SK-N-SH (cell line): ENCODE measurements around the gene RNF11. TPM values are rescaled to one million over a fixed set of nuclear protein-coding genes. Genes with fewer than 3 reads are reported as not detected.

ENCODE experiments used
- CTCF ChIA-PET: fragments of 300-600, 350-600 bp; formaldehyde crosslinking; extraction: SDS; loops from one replicate; lab custom pipeline; 2021; lab: Yijun Ruan, JAX
- POLR2A ChIA-PET: fragments of 350-600 bp; sonication (Branson Sonifier 250); formaldehyde crosslinking; extraction: SDS; loops from one replicate; lab custom pipeline; 2020; ENCODE audit warnings: antibody characterized with exemption, inconsistent platforms; lab: Yijun Ruan, JAX
- DNase-seq: peaks from one replicate; pipeline ENCODE4 v3.0.0; 2012
- H2AFZ ChIP-seq: fragments of 200-600 bp; sonication (generic); 2 replicates; pipeline ENCODE4 v1.8.1; 2016; ENCODE audit warnings: antibody characterized with exemption, mild to moderate bottlenecking, low read depth
- H3F3A ChIP-seq: fragments of 200-600 bp; sonication (generic); replicated peaks from 2 replicates; pipeline ENCODE3; 2016; ENCODE audit warnings: antibody characterized with exemption, mild to moderate bottlenecking; ENCODE audit not compliant: insufficient read depth
- H3K27ac ChIP-seq, 2 experiments: fragments of 200-500 bp in 1 of 2; fragments of 200-600 bp in 1 of 2; sonication (Bioruptor generic) in 1 of 2; sonication (generic), shearing (Covaris generic) in 1 of 2; 2 replicates each; pipeline versions ENCODE4 v1.5.1 to v1.6.1; 2014 to 2016; ENCODE audit warnings: low read depth in 2 of 2, inconsistent platforms in 1 of 2, low read length in 1 of 2, mild to moderate bottlenecking in 1 of 2, mixed read lengths in 1 of 2
- H3K27me3 ChIP-seq: fragments of 200-600 bp; sonication (generic), shearing (Covaris generic); 2 replicates; pipeline ENCODE4 v1.6.1; 2016; ENCODE audit warnings: mixed run types; ENCODE audit not compliant: insufficient read depth
- H3K36me3 ChIP-seq, 2 experiments: fragments of 200-500 bp in 1 of 2; fragments of 200-600 bp in 1 of 2; sonication (Bioruptor generic) in 1 of 2; sonication (generic) in 1 of 2; replicated peaks in 1 of 2; 2 replicates each; pipeline versions ENCODE3 to v1.5.1; 2014 to 2016; ENCODE audit warnings: low read length in 1 of 2, mild to moderate bottlenecking in 1 of 2; ENCODE audit not compliant: insufficient read depth in 2 of 2, control insufficient read depth in 1 of 2
- H3K4me1 ChIP-seq, 2 experiments: fragments of 200-500 bp in 1 of 2; fragments of 200-600 bp in 1 of 2; sonication (Bioruptor generic) in 1 of 2; sonication (generic), shearing (Covaris generic) in 1 of 2; 2 replicates each; pipeline versions ENCODE4 v1.5.1 to v1.6.1; 2014 to 2016; ENCODE audit warnings: low read depth in 1 of 2, low read length in 1 of 2, mixed run types in 1 of 2; ENCODE audit not compliant: insufficient read depth in 2 of 2, control insufficient read depth in 1 of 2
- H3K4me2 ChIP-seq: fragments of 200-600 bp; sonication (generic), shearing (Covaris generic); 2 replicates; pipeline ENCODE4 v1.6.1; 2017; ENCODE audit warnings: mixed run types
- H3K4me3 ChIP-seq, 2 experiments: fragments of 200-500 bp in 1 of 2; fragments of 200-600 bp in 1 of 2; sonication (Bioruptor generic) in 1 of 2; sonication (generic), shearing (Covaris generic) in 1 of 2; 2 replicates each; pipeline versions ENCODE4 v1.5.1 to v1.8.1; 2014 to 2016; ENCODE audit warnings: low read depth in 2 of 2, inconsistent platforms in 1 of 2, low read length in 1 of 2, mild to moderate bottlenecking in 1 of 2, mixed read lengths in 1 of 2, moderate library complexity in 1 of 2
- H3K79me2 ChIP-seq: fragments of 200-600 bp; sonication (generic); 2 replicates; pipeline ENCODE4 v1.8.1; 2017; ENCODE audit warnings: mild to moderate bottlenecking; ENCODE audit not compliant: insufficient read depth
- H3K9ac ChIP-seq: fragments of 200-600 bp; sonication (generic); 2 replicates; pipeline ENCODE4 v1.6.1; 2017; ENCODE audit warnings: mixed run types
- H3K9me2 ChIP-seq: fragments of 200-600 bp; sonication (generic); 2 replicates; pipeline ENCODE4 v1.6.1; 2017; ENCODE audit warnings: mixed run types
- H3K9me3 ChIP-seq: fragments of 200-600 bp; sonication (generic); 2 replicates; pipeline ENCODE4 v1.6.1; 2017; ENCODE audit warnings: mixed run types, mild to moderate bottlenecking, moderate library complexity
- H4K20me1 ChIP-seq: fragments of 200-600 bp; sonication (generic); 2 replicates; pipeline ENCODE4 v1.6.1; 2017; ENCODE audit warnings: mild to moderate bottlenecking, mixed run types; ENCODE audit not compliant: insufficient read depth
- CTCF ChIP-seq: fragments of 200-600 bp; sonication (generic); IDR thresholded peaks from 2 replicates; pipeline ENCODE4 v1.6.1; 2017; ENCODE audit warnings: antibody characterized with exemption, mild to moderate bottlenecking, moderate library complexity
- EZH2phosphoT487 ChIP-seq: fragments of 200-600 bp; sonication (generic); IDR thresholded peaks from 2 replicates; pipeline ENCODE4 v1.6.1; 2017; ENCODE audit warnings: low read depth, mixed run types, mild to moderate bottlenecking, antibody characterized with exemption, moderate library complexity, borderline replicate concordance
- FOSL2 ChIP-seq: IDR thresholded peaks from 2 replicates; pipeline ENCODE4 v1.4.0; 2012; ENCODE audit warnings: low read depth, mild to moderate bottlenecking, moderate library complexity, borderline replicate concordance
- FOXJ3 ChIP-seq: sonication (generic); formaldehyde crosslinking; IDR thresholded peaks from 2 replicates; pipeline ENCODE4 v1.5.1; 2020; ENCODE audit warnings: mild to moderate bottlenecking, missing genetic modification reagents
- FOXM1 ChIP-seq: IDR thresholded peaks from 2 replicates; pipeline ENCODE4 v1.4.0; 2012; ENCODE audit warnings: low read depth, mild to moderate bottlenecking
- GATA2 ChIP-seq: sonication (generic); formaldehyde crosslinking; IDR thresholded peaks from 2 replicates; pipeline ENCODE4 v1.5.0; 2020; ENCODE audit warnings: mild to moderate bottlenecking, missing genetic modification reagents
- JUND ChIP-seq: IDR thresholded peaks from 2 replicates; pipeline ENCODE4 v1.4.0; 2012
- MAX ChIP-seq: IDR thresholded peaks from 2 replicates; pipeline ENCODE4 v1.4.0; 2012; ENCODE audit warnings: low read depth
- MXI1 ChIP-seq: IDR thresholded peaks from 2 replicates; pipeline ENCODE4 v1.6.1; 2012; ENCODE audit warnings: mild to moderate bottlenecking, low read depth, low read length, improper control_type of control experiment
- NFIC ChIP-seq: IDR thresholded peaks from 2 replicates; pipeline ENCODE4 v1.4.0; 2012; ENCODE audit warnings: borderline replicate concordance
- NRF1 ChIP-seq: IDR thresholded peaks from 2 replicates; pipeline ENCODE4 v1.6.1; 2012; ENCODE audit warnings: low read depth, mild to moderate bottlenecking, low read length
- PBX3 ChIP-seq: IDR thresholded peaks from 2 replicates; pipeline ENCODE4; 2012
- SIN3A ChIP-seq: IDR thresholded peaks from 2 replicates; pipeline ENCODE4 v1.6.1; 2012; ENCODE audit warnings: low read depth, mild to moderate bottlenecking, low read length, moderate library complexity, borderline replicate concordance
- SMC3 ChIP-seq: IDR thresholded peaks from 2 replicates; pipeline ENCODE4 v1.6.1; 2012; ENCODE audit warnings: low read depth, low read length, improper control_type of control experiment
- TAF1 ChIP-seq: IDR thresholded peaks from 2 replicates; pipeline ENCODE4 v1.6.1; 2012; ENCODE audit warnings: low read depth, mild to moderate bottlenecking, low read length, moderate library complexity, borderline replicate concordance
- TCF12 ChIP-seq: IDR thresholded peaks from 2 replicates; pipeline ENCODE4 v1.4.0; 2012
- USF2 ChIP-seq: fragments of 150-350 bp; IDR thresholded peaks from 2 replicates; pipeline ENCODE4 v1.6.1; 2017; ENCODE audit warnings: antibody characterized with exemption, low read length, low read depth, borderline replicate concordance
- ZBTB33 ChIP-seq: IDR thresholded peaks from 2 replicates; pipeline ENCODE4 v1.4.0; 2012; ENCODE audit warnings: low read depth, borderline replicate concordance
- WGBS: methylation state at CpG from one replicate; pipeline ENCODE4 v1.1.6; 2017; ENCODE audit warnings: low lambda C conversion rate; 5-methylcytosine and 5-hydroxymethylcytosine counted together
- polyA plus RNA-seq, 3 experiments: library from polyadenylated mRNA; depleted of rRNA; stranded (reverse); fragments of >200 nt; gene quantifications; 2 replicates each; pipeline ENCODE4 v1.2.3, GENCODE V29; 2012

RNF11 gene
- polyA plus RNA-seq, 1 of the 3 experiments (the other 2 are of a cell fraction): 62.5 TPM

- Histone ChIP-seq H3K79me2 (peaks cover 35% of the 10 kb centered on the region), H3K27me3 (no peaks in the 10 kb centered on the region), H3K9ac (peak overlapping the region; percentile 96; the same call in 1 of the 2 replicates), H4K20me1 (peaks cover 25% of the 10 kb centered on the region), H3F3A (peaks cover 7% of the 10 kb centered on the region), H3K27ac (peak overlapping the region; percentile 84 to 93), H3K9me3 (no peaks in the 10 kb centered on the region), H2AFZ (peak overlapping the region; percentile 98), H3K9me2 (no peaks in the 10 kb centered on the region), H3K4me2 (peak overlapping the region; percentile 80), H3K4me3 (peak overlapping the region in 1 of 2 experiments; percentile 98; a peak in 1 of 4 replicates), H3K36me3 (no peaks in the 10 kb centered on the region), H3K4me1 (peaks cover 6 to 15% of the 10 kb centered on the region in 2 experiments; a peak in 3 of 4 replicates)
- TF ChIP-seq FOSL2 (no peak), NFIC (peak; percentile 64)
- ChIA-PET CTCF (interaction anchor here (1.2 to 1.5 kb wide), 2 partner anchors 13 to 62 kb away, joined by 4 read pairs; no protein-coding TSS in a partner anchor), POLR2A (no interaction called here)
- WGBS: 53% methylated on average over 8 of the region's 8 CpGs
- peak; percentile 55 for DNase-seq
Observed at GRCh38 chr1:51234721-51235425, 1.2 kb upstream of the RNF11 start.

- Histone ChIP-seq H3K9me2 (no peaks in the 10 kb centered on the region), H3K4me1 (peaks cover 12 to 17% of the 10 kb centered on the region in 2 experiments; a peak in 3 of 4 replicates), H3K9ac (peak overlapping the region; percentile 96), H3K9me3 (no peaks in the 10 kb centered on the region), H3K27ac (peak overlapping the region; percentile 84 to 93), H2AFZ (peak overlapping the region; percentile 58; the same call in 1 of the 2 replicates), H3F3A (peaks cover 7% of the 10 kb centered on the region), H3K79me2 (peaks cover 54% of the 10 kb centered on the region), H3K4me2 (peak overlapping the region; percentile 80), H4K20me1 (peaks cover 44% of the 10 kb centered on the region), H3K36me3 (no peaks in the 10 kb centered on the region), H3K27me3 (no peaks in the 10 kb centered on the region), H3K4me3 (peak overlapping the region; percentile 84 to 98)
- WGBS: under 1% methylated on average over 20 of the region's 54 CpGs
- POLR2A ChIA-PET: interaction anchor here (1.0 to 1.4 kb wide), 2 partner anchors 15 to 62 kb away, joined by 3 read pairs; no protein-coding TSS in a partner anchor
- CTCF ChIA-PET: interaction anchor here (0.9 to 1.5 kb wide), 3 partner anchors 12 to 42 kb away, joined by 3 to 4 read pairs (median 4); no protein-coding TSS in a partner anchor
- peak; percentile 67 for DNase-seq
- no peak for TF ChIP-seq FOSL2
- no peak; the same call in 1 of the 2 replicates for TF ChIP-seq MXI1
- TF ChIP-seq MAX: peak; percentile 25; the same call in 1 of the 2 replicates
- TF ChIP-seq FOXM1: no peak
- TF ChIP-seq FOXJ3 (CRISPR knock-in tag): no peak
- TF ChIP-seq SMC3: no peak
- TF ChIP-seq EZH2phosphoT487: no peak
- 0 out of 2 replicates have a peak, but pooled peaks have one; percentile 35 for TF ChIP-seq GATA2 (CRISPR knock-in tag)
- TF ChIP-seq PBX3: no peak
- TF ChIP-seq JUND: no peak
- TF ChIP-seq CTCF: no peak
- no peak for TF ChIP-seq TCF12
- TF ChIP-seq ZBTB33: no peak
- no peak for TF ChIP-seq NRF1
- TF ChIP-seq SIN3A: no peak
- TF ChIP-seq USF2: no peak
- TF ChIP-seq TAF1: no peak
Observed at GRCh38 chr1:51236531-51237350, 668 bp downstream of the RNF11 start.
